ENCODE data around the gene PHF2.

DNA sequence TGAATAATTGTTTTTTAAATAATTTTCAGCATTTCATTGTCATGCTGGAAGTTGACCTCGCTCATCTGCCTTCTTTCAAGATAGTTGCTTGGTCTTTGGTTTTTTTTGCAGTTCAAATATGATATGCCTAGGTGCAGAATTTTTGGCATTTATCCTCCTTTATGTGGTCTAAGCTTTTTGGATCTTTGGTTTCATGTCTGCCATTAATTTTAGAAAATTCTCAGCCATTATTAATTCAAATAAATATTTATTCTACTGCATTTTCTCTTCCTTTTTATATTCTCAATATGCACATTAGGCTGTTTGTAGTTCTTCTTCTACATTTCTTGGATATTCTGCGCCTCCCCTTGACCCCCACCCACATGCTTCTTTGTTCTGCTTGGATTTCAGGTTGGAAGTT lies 63.6 kb downstream of the PHF2 start:
- TF ChIP-seq CTCF (conservative IDR thresholded peaks at IDR 0.05) (no peak), EZH2 (IDR thresholded peaks at IDR 0.05; ENCODE audit: low read depth) (no peak)
